HG03354 (cell line): Measurements from ENCODE around the gene LDLRAD4.

Source experiments
- ATAC-seq: cut with Tn5 transposase; IDR thresholded peaks from one replicate; pipeline ENCODE4 v1.9.1; 2021; ENCODE audit warnings: mild to moderate bottlenecking; ENCODE audit not compliant: unreplicated experiment, poor library complexity, severe bottlenecking

The LDLRAD4 gene

DNA sequence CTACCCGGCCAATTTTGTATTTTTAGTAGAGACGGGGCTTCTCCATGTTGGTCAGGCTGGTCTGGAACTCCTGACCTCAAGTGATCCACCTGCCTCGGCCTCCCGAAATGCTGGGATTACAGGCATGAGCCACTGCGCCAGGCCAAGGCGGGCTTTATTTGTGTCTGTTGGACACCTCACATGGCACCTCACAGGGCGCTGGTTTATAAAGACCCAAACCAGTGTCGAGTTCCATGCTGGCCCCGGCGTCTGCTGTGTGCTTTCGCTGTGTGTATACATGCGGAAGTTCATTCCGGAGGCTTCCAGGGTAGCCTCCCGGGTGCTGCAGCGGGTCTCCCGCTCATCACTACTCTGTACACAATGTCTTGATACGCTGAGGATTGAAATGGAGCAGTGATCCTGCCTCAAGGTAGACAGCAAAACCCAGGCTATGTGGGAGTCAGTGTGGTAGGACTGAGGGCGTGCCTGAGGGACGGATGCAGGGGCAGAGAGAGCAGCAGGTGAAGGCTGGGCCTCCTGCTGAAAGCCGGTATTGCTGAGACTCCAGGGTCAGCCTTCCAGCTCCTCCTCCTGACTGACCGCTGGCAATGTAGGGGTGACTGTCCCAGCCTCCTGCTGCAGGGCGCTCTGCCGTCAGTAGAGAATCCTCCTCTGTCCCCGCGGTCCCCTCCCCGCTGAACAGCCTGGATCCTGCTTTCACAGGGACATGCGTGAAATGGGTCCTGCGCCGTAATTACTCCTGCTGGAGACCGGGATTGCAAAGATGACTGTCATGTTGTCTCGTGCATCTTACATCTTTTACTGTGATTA is 22.7 kb downstream of the LDLRAD4 start:
- ATAC-seq = no peak

- ATAC-seq = no peak
Measured at GRCh38 chr18:13241893-13242175, 23.3 kb downstream of the LDLRAD4 start.

- no peak for ATAC-seq
Measured at GRCh38 chr18:13242797-13243196, 24.2 kb downstream of the LDLRAD4 start.

DNA sequence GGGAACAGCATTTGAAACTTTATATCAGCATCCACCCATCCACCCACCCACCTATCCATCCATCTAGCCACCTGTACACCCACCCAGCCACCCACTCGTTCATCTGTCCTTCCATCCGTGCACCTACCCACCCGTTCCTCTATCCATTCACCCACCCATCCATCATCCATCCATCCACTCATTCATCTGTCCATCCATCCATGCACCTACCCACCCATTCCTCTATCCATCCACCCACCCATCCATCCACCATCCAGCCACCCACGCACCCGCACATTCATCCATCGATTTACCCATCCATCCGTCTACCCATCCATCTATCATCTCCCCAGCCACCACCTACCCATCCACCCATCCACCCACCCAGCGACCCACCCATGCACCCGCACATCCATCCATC is 24.8 kb downstream of the LDLRAD4 start:
- no peak for ATAC-seq

DNA sequence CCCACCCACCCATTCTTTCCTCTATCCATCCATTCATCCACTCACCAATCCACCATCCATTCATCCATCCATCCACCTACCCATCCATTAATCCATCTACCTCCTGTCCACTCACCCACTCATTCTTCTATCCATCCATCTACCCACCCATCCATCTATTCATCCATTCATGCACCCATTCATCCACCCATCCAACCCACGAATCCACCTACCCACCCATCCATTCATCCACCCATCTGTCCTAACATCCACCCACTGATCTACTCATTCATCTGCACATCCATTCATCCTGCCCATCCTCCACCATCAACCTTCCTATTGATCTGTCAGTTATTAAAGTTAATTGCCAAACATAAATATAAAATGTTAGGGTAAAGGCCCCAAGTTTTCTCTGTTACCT is 25.6 kb downstream of the LDLRAD4 start:
- no peak for ATAC-seq

GRCh38 chr18:13245481-13246000 is 27.0 kb downstream of the LDLRAD4 start:
- ATAC-seq = no peak

- ATAC-seq = no peak
Measured at GRCh38 chr18:13246121-13246520, 27.6 kb downstream of the LDLRAD4 start.

DNA sequence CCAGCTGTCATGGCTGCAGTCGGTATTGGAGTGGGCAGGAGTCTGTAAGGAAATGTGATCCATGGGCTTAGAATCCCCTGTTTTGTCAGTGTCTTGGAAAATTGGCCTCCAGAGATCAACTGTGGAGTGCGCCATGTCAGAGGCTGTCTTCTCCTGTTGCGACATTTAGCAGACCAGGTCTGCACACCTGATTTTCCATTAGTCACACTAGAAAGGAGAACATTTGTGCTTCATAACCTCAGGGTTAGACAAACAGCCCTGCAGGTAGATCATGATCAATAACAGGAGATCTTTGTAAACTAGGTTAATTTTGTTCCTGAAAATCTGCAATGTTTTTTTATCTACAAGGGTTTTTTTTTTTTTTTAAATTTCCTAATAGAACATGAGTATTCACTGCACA is 28.0 kb downstream of the LDLRAD4 start:
- ATAC-seq = no peak

- no peak for ATAC-seq
Measured at GRCh38 chr18:13247506-13247905, 28.9 kb downstream of the LDLRAD4 start.

GRCh38 chr18:13252686-13253410 is 34.3 kb downstream of the LDLRAD4 start:
- ATAC-seq = no peak

DNA sequence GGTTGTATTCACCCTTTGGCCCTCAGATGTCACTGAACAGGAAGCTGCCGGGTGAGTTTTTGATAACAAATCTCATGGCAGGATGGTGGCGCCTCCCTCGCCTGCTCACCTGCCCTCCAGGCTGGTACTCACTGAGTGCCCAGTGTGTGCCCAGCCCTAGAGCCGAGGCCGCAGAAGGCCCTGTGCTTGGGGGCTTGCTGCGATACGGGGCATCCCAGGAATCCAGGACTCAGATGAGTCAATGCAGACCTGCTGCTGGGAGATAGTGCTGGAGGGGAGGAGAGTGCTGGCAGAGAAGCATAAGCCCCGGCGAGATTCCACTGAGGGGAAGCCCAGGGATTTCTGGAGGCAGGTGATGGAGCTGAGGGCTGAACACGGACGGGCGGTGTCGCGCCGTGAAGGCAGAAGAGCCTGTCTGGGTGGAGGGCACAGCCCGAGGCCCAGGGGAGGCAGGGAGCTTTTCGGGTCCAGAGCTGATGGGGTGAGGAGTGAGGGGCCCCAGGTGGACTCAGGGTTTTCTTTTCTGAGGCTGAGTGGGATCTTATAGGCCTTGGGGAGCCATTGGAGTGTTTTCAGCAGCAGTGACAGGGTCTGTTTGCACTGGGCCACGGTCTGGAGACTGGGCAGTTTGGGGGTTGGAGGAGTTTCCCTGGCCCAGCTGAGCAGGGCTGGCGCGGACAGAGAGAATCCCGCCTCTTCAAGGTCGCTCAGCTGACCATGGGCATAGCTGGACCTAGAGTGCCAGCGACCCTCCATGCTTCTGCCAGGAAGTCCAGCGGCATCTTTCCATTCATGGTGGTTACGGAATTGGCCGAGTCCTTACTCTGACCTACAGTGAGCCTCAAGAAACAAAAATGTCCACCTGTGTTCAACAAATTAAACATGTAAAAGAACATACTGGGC is 35.5 kb downstream of the LDLRAD4 start:
- ATAC-seq = no peak

DNA sequence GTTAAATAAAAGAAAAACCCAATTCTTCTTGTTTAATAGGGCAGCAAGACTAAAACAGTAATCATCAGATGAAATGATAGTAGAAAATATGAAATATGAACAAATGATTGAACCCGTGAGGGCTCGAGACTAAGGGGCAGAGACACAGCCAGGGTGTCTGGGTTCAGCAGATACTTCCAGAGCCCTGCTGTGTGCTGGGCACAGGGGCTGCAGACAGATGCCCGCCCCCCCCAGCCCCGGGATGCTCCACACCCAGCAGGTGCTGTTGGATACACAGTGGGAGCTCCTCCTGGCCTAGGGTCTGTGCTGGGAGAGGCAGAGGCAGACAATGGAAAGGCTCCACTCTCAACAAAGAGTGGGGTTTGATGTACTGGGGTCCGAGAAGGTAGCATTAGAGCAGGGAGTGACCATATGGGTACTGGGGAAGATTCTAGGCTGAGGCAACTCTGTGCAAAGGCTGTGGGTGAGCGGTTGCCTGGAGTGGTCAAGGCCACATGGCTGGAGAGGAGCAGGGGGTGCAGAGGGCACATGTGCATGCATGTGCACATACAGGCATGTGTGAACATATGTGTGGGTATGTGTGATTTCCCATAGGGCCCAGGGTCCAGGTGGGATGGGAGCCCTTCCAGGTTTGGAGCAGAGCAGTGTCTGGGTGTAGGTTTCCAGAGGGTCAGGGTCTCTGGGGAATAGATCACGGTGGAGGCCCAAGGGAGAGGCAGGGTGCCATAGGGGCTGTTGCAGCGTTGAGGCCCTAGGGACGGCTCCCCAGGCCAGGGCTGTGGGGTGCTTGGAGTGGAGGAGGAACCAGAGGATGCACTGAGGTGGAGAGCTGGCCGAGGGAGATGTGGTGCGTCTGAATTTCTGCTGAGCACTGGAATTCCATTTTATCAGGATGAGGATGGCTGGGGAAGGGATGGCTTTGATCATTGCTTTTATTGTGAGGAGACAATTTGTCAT is 36.7 kb downstream of the LDLRAD4 start:
- no peak for ATAC-seq

DNA sequence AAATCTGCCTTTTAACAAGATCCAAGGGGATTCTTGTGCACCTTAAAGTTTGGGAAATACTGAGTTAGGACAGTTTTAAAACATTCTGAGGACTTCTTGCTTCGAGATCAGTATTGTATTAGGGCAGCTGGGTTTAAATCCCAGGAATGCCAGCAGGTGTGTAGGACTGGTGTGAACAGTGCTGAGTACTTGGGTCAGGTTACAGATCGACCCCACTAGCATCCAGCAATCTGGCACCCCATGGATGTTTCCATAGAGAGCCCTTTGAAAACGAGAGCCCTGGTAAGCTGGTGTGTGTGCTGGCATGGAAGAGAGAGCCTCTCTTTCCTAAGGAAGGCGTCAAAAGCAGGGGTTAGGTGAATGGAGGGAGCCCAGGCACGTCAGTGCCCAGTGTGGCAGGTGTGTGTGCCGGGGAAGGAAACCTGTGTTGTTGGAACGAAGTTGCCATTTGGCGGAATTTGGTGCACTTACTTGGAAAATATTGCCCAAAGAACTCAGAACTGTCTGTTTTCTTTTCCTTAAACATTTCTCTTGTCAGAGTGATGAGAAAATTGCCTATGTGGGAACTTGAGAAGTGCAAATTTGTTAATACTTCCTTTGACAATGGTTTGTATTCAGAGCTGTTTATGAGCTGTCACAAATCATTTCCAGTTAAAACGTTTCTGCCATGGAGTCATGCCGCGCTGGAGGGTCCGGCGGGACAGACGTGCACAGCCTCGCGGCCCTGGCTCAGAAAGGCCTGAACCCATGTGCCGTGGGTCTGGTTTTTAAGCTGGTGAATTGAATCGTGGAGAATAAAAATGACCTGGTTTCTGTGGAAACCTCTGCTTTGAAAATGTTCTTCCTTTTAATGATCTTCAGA is 38.1 kb downstream of the LDLRAD4 start:
- no peak for ATAC-seq

GRCh38 chr18:13257361-13257980 is 38.9 kb downstream of the LDLRAD4 start:
- ATAC-seq = no peak

GRCh38 chr18:13258921-13259320 is 40.4 kb downstream of the LDLRAD4 start:
- no peak for ATAC-seq

- ATAC-seq = no peak
Measured at GRCh38 chr18:13259701-13260100, 41.1 kb downstream of the LDLRAD4 start.

GRCh38 chr18:13260197-13260934 is 41.8 kb downstream of the LDLRAD4 start:
- no peak for ATAC-seq
